ENCODE measurements around the gene ADO.

The ADO gene

DNA sequence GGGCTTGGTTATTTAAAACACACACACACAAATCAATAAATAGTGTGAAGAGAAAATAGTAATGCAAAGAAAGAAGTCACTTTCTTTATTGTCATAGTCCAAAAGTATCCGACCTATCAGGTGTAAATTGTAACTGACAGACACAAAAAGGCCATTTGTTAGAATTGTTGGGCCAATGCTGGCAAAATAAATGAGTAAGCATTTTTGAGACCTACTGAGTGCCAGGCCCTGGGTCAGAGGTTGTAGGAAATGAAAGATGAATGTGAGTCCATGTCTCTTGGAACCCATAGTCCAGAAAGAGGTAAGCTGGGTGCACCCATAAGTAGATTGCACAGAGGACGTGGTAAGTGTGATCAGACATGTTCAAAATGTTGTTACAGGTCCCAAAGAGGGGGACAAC, 25.1 kb downstream of the ADO start:
- H3K36me3 ChIP-seq (replicated peaks) = no peaks in the 10 kb centered on the region
- no peak overlapping the region for H3K27ac ChIP-seq
- H3K4me3 ChIP-seq (ENCODE audit: low read depth, low read length) = no peak overlapping the region
- H3K27me3 ChIP-seq (replicated peaks) = no peaks in the 10 kb centered on the region
- TF ChIP-seq CTCF (IDR thresholded peaks at IDR 0.05; ENCODE audit: low read depth, low read length, missing control alignments) = no peak
- in situ Hi-C loops (cut with HindIII; ENCODE audit: low pct_ligation_motif_present, low sequenced_read_pairs) = no loop called here
- no peak for DNase-seq

GRCh38 chr10:62830679-62831078, 26.2 kb downstream of the ADO start:
- no peak for DNase-seq
- Histone ChIP-seq H3K4me3 (ENCODE audit: low read depth, low read length) (no peak overlapping the region), H3K36me3 (replicated peaks) (no peaks in the 10 kb centered on the region), H3K27ac (no peak overlapping the region), H3K27me3 (replicated peaks) (no peaks in the 10 kb centered on the region)
- TF ChIP-seq CTCF (IDR thresholded peaks at IDR 0.05; ENCODE audit: low read depth, low read length, missing control alignments) = no peak
- in situ Hi-C loops (cut with HindIII; ENCODE audit: low pct_ligation_motif_present, low sequenced_read_pairs) = no loop called here

GRCh38 chr10:62831346-62831745, 26.8 kb downstream of the ADO start:
- Histone ChIP-seq H3K27me3 (replicated peaks) (no peaks in the 10 kb centered on the region), H3K27ac (no peak overlapping the region), H3K4me3 (ENCODE audit: low read depth, low read length) (no peak overlapping the region), H3K36me3 (replicated peaks) (no peaks in the 10 kb centered on the region)
- peak; percentile 83 for DNase-seq
- in situ Hi-C loops (cut with HindIII; ENCODE audit: low pct_ligation_motif_present, low sequenced_read_pairs) = no loop called here
- TF ChIP-seq CTCF (IDR thresholded peaks at IDR 0.05; ENCODE audit: low read depth, low read length, missing control alignments) = no peak

DNA sequence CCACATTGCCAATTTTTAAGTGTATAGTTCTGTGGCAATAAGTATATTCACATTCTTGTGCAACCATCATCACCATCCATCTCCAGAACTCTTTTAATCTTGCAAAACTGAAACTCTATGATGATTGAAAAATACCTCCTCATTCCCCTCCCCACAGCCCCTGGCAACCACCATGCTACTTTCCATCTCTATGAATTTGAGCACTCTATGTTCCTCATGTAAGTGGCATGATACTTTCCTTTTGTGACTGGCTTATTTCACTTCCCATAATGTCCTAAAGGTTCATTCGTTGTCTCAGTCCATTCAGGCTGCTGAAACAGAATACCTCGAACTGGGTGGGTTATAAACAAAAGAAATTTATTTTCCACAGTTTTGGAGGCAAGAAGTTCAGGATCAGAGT, 35.1 kb downstream of the ADO start:
- no peak for TF ChIP-seq CTCF (IDR thresholded peaks at IDR 0.05; ENCODE audit: low read depth, low read length, missing control alignments)
- Histone ChIP-seq H3K27ac (no peak overlapping the region), H3K36me3 (replicated peaks) (no peaks in the 10 kb centered on the region), H3K4me3 (ENCODE audit: low read depth, low read length) (no peak overlapping the region), H3K27me3 (replicated peaks) (no peaks in the 10 kb centered on the region)
- in situ Hi-C loops (cut with HindIII; ENCODE audit: low pct_ligation_motif_present, low sequenced_read_pairs) = no loop called here
- DNase-seq = no peak

GRCh38 chr10:62842983-62843382, 38.5 kb downstream of the ADO start:
- Histone ChIP-seq H3K36me3 (replicated peaks) (no peaks in the 10 kb centered on the region), H3K27ac (no peak overlapping the region), H3K27me3 (replicated peaks) (no peaks in the 10 kb centered on the region), H3K4me3 (ENCODE audit: low read depth, low read length) (no peak overlapping the region)
- in situ Hi-C loops (cut with HindIII; ENCODE audit: low pct_ligation_motif_present, low sequenced_read_pairs) = no loop called here
- DNase-seq = no peak
- no peak for TF ChIP-seq CTCF (IDR thresholded peaks at IDR 0.05; ENCODE audit: low read depth, low read length, missing control alignments)

DNA sequence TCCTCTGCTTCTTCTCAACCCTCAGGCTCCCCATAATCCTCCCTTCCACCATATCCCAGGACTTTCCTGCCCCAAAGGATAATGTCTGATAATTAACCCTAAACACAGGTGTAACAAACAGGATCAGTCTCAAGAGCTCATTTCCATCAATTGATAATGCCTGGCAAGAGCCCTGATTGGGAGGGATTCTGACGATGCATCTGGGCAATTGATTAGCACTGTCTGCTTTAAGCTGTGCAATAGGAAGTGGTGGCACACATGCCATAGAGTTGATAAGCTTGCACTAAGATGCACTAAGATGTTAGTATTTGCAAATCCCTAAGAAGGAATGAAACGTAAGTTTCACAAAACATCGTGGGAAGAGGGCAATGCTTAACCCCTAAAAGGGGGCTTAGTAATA, 39.1 kb downstream of the ADO start:
- in situ Hi-C loops (cut with HindIII; ENCODE audit: low pct_ligation_motif_present, low sequenced_read_pairs) = no loop called here
- no peak overlapping the region for H3K4me3 ChIP-seq (ENCODE audit: low read depth, low read length)
- H3K36me3 ChIP-seq (replicated peaks) = no peaks in the 10 kb centered on the region
- H3K27ac ChIP-seq = no peak overlapping the region
- no peaks in the 10 kb centered on the region for H3K27me3 ChIP-seq (replicated peaks)
- no peak for DNase-seq
- no peak for TF ChIP-seq CTCF (IDR thresholded peaks at IDR 0.05; ENCODE audit: low read depth, low read length, missing control alignments)
